GM23338 (cell line): Measurements from ENCODE around the gene NSG2.

ENCODE experiments used
- CTCF ChIP-seq, 2 experiments: fragments of 200-600 bp in 1 of 2; sonication (generic) in 1 of 2; conservative IDR thresholded peaks; 2 replicates each; pipeline versions ENCODE4 v1.5.1 to v1.6.1; 2016 to 2017; ENCODE audit warnings: antibody characterized with exemption in 2 of 2, low read depth in 2 of 2, mild to moderate bottlenecking in 2 of 2, moderate library complexity in 1 of 2
- EZH2 ChIP-seq: fragments of 200-600 bp; sonication (generic); IDR thresholded peaks from one replicate; pipeline ENCODE4 v1.8.0; 2017; ENCODE audit warnings: antibody characterized with exemption, mild to moderate bottlenecking, low read depth; ENCODE audit not compliant: unreplicated experiment
- JUNB ChIP-seq: IDR thresholded peaks from one replicate; pipeline ENCODE4 v1.6.1; 2016; ENCODE audit warnings: antibody characterized with exemption; ENCODE audit not compliant: unreplicated experiment

GRCh38 chr5:174101195-174101730 is 55.8 kb downstream of the NSG2 start:
- TF ChIP-seq CTCF (conservative IDR thresholded peaks at IDR 0.05; ENCODE audit: low read depth in 2 of 2) (no peak), EZH2 (no peak), JUNB (no peak)
